DOHH2 (cell line): ENCODE data around the gene TAS2R60.

Experiments used
- H3F3A ChIP-seq: fragments of 200-600 bp; sonication (generic), shearing (Covaris generic); 2 replicates; pipeline ENCODE4 v1.6.0; 2016; ENCODE audit warnings: antibody characterized with exemption, mild to moderate bottlenecking; ENCODE audit not compliant: control insufficient read depth, insufficient read depth
- H3K27ac ChIP-seq: fragments of 200-600 bp; sonication (generic); 2 replicates; pipeline ENCODE4 v1.5.1; 2014; ENCODE audit warnings: low read depth, mild to moderate bottlenecking, low read length, moderate library complexity
- H3K27me3 ChIP-seq: fragments of 200-600 bp; sonication (generic); 2 replicates; pipeline ENCODE4 v1.6.1; 2014; ENCODE audit warnings: mild to moderate bottlenecking, low read length, mixed read lengths; ENCODE audit not compliant: control insufficient read depth
- H3K36me3 ChIP-seq: fragments of 200-600 bp; sonication (generic); 2 replicates; pipeline ENCODE4 v1.6.1; 2014; ENCODE audit warnings: mild to moderate bottlenecking, low read length, moderate library complexity, mixed read lengths; ENCODE audit not compliant: control insufficient read depth
- H3K4me1 ChIP-seq: fragments of 200-600 bp; sonication (generic); 2 replicates; pipeline ENCODE4 v1.6.1; 2014; ENCODE audit warnings: mild to moderate bottlenecking, low read length, mixed read lengths; ENCODE audit not compliant: control insufficient read depth
- H3K4me2 ChIP-seq: fragments of 200-600 bp; sonication (generic); 2 replicates; pipeline ENCODE4 v1.6.0; 2014; ENCODE audit warnings: mild to moderate bottlenecking, low read length, moderate library complexity
- H3K4me3 ChIP-seq: fragments of 200-600 bp; sonication (generic); 2 replicates; pipeline ENCODE4 v1.5.1; 2014; ENCODE audit warnings: mild to moderate bottlenecking, low read length, mixed read lengths
- H3K79me2 ChIP-seq: fragments of 200-600 bp; sonication (generic); 2 replicates; pipeline ENCODE4 v1.6.1; 2014; ENCODE audit warnings: mild to moderate bottlenecking, low read length, mixed read lengths; ENCODE audit not compliant: control insufficient read depth
- H3K9me2 ChIP-seq: fragments of 200-600 bp; sonication (generic); replicated peaks from 2 replicates; pipeline ENCODE4 v1.6.1; 2014; ENCODE audit warnings: mild to moderate bottlenecking, low read length, mixed read lengths; ENCODE audit not compliant: control insufficient read depth
- H3K9me3 ChIP-seq: fragments of 200-600 bp; sonication (generic); 2 replicates; pipeline ENCODE4 v1.6.1; 2014; ENCODE audit warnings: antibody characterized with exemption, low read length, mixed read lengths; ENCODE audit not compliant: control insufficient read depth, insufficient read depth
- H4K20me1 ChIP-seq: fragments of 200-600 bp; sonication (generic); 2 replicates; pipeline ENCODE4 v1.6.0; 2014; ENCODE audit warnings: low read depth, mild to moderate bottlenecking, antibody characterized with exemption, low read length, moderate library complexity; ENCODE audit not compliant: control insufficient read depth, insufficient read depth
- CTCF ChIP-seq: fragments of 200-600 bp; sonication (generic); IDR thresholded peaks from one replicate; pipeline ENCODE4 v1.5.1; 2014; ENCODE audit warnings: antibody characterized with exemption, mild to moderate bottlenecking, low read depth, low read length; ENCODE audit not compliant: poor library complexity, severe bottlenecking
- EZH2phosphoT487 ChIP-seq: fragments of 200-600 bp; sonication (generic); IDR thresholded peaks from 2 replicates; pipeline ENCODE4 v1.6.1; 2017; ENCODE audit warnings: borderline replicate concordance, mild to moderate bottlenecking, antibody characterized with exemption, low read length, moderate library complexity, mixed read lengths

TAS2R60 gene

DNA sequence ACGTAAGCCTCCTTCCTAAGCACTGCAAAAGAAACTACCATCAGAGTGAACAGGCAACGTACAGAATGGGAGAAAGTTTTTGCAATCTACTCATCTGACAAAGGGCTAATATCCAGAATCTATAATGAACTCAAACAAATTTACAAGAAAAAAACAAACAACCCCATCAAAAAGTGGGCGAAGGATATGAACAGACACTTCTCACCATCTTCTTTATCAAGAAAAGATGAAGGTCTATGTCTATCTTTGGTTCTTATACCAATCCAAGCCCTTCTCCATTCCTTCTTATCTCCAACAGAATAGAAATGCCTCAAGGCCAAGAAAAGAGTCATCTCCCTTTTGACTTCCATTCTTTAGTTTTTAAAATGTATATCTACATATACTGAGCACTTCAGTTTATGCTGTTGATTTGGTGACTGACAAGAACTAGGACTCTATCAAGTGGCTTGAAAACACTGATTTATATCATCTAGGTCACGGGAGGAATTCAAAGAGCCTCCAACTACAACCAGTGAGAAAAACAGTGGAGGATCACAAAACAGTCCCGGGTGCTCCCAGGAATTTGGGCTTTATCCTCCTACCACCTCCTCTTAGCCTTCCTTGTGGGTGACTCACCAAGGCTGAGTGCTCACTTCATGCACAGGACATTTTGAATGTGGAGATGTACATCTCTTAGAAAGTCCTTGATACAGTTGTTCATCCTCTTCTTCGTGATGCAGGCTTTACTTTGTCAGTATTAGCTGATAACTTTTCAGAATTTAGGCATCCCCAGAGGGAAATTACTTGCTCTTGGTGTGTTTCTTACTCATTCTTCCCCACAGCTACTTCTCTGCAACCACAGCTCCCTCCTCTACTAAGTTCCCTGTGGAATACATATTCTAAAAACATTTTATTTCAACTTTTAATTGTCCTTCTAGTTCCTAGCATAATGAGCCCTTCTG, 49.8 kb downstream of the TAS2R60 start:
- Histone ChIP-seq H4K20me1 (no peaks in the 10 kb centered on the region), H3F3A (no peaks in the 10 kb centered on the region), H3K27me3 (peaks cover 27% of the 10 kb centered on the region), H3K9me2 (no peaks in the 10 kb centered on the region; the same call in 1 of the 2 replicates), H3K9me3 (no peaks in the 10 kb centered on the region), H3K79me2 (no peaks in the 10 kb centered on the region), H3K36me3 (no peaks in the 10 kb centered on the region), H3K4me2 (no peak overlapping the region), H3K27ac (no peak overlapping the region), H3K4me1 (no peaks in the 10 kb centered on the region), H3K4me3 (no peak overlapping the region)
- TF ChIP-seq EZH2phosphoT487 (no peak), CTCF (no peak)

DNA sequence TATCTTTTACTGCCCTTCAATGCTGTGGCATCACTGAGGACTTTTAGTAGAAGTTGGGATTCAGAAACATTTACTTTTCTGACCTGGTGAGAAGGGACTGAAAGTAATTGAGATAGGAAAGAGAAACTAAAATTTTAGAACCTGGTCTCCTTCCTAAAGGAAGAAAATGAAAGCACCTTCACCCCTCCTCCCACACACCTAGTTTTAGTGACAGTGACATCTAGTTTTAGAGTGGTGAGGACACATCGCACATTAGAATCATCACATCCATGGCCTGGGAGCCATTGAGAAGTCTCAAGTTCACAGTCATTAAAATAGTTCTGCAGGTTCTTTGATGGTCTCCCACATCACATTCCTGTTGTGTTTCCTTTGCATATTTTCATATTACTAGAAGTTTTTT, 50.5 kb downstream of the TAS2R60 start:
- no peaks in the 10 kb centered on the region for H3K79me2 ChIP-seq
- no peak overlapping the region for H3K27ac ChIP-seq
- TF ChIP-seq EZH2phosphoT487, result no peak
- TF ChIP-seq CTCF, result no peak
- H3K4me2 ChIP-seq, result no peak overlapping the region
- H3K9me2 ChIP-seq, result no peaks in the 10 kb centered on the region; the same call in 1 of the 2 replicates
- no peaks in the 10 kb centered on the region for H4K20me1 ChIP-seq
- H3K27me3 ChIP-seq, result peaks cover 27% of the 10 kb centered on the region
- H3K9me3 ChIP-seq, result no peaks in the 10 kb centered on the region
- no peaks in the 10 kb centered on the region for H3K4me1 ChIP-seq
- no peaks in the 10 kb centered on the region for H3F3A ChIP-seq
- H3K4me3 ChIP-seq, result no peak overlapping the region
- H3K36me3 ChIP-seq, result no peaks in the 10 kb centered on the region
